OCI-LY7 (cell line): ENCODE results near the gene MCL1. TPM values are rescaled to one million over a fixed set of nuclear protein-coding genes. Genes with fewer than 3 reads are reported as not detected.

Experiments
- BruUV-seq: library from RNA; stranded (reverse); fragments of 400-500 nt; replicated peaks from 2 replicates; lab custom pipeline; 2021; lab: Mats Ljungman, UMichigan
- CTCF ChIA-PET: fragments of 300-600 bp; sonication (Branson Sonifier 250); formaldehyde crosslinking; loops from one replicate; lab custom pipeline; 2022; ENCODE audit warnings: antibody characterized with exemption; ENCODE audit not compliant: unreplicated experiment; lab: Charles Lee
- POLR2A ChIA-PET: fragments of 300-600 bp; sonication (Branson Sonifier 250); formaldehyde crosslinking; loops from one replicate; lab custom pipeline; 2022; ENCODE audit warnings: antibody characterized with exemption; lab: Charles Lee
- DNase-seq: peaks from one replicate; pipeline ENCODE4 v3.0.0-alpha.2; 2015; ENCODE audit warnings: low spot score
- H2AFZ ChIP-seq: fragments of 200-600 bp; sonication (generic), shearing (Covaris generic); 2 replicates; pipeline ENCODE4 v1.6.1; 2014; ENCODE audit warnings: mild to moderate bottlenecking, antibody characterized with exemption, low read length, moderate library complexity
- H3K27ac ChIP-seq: fragments of 200-600 bp; sonication (generic); 2 replicates; pipeline ENCODE4 v1.5.1; 2014; ENCODE audit warnings: mixed run types, low read depth, mild to moderate bottlenecking, moderate library complexity, low read length, inconsistent platforms; ENCODE audit not compliant: poor library complexity, severe bottlenecking
- H3K36me3 ChIP-seq: fragments of 200-600 bp; sonication (generic); 2 replicates; pipeline ENCODE4 v1.6.1; 2014; ENCODE audit warnings: mild to moderate bottlenecking, antibody characterized with exemption, low read length, moderate library complexity, mixed read lengths; ENCODE audit not compliant: insufficient read depth
- H3K4me1 ChIP-seq: fragments of 200-600 bp; sonication (generic); 2 replicates; pipeline ENCODE4 v1.5.1; 2014; ENCODE audit warnings: mild to moderate bottlenecking, low read length; ENCODE audit not compliant: insufficient read depth, poor library complexity, severe bottlenecking
- H3K4me2 ChIP-seq: fragments of 200-600 bp; sonication (generic); 2 replicates; pipeline ENCODE4 v1.6.1; 2014; ENCODE audit warnings: mild to moderate bottlenecking, low read length
- H3K4me3 ChIP-seq: fragments of 200-600 bp; sonication (generic); 2 replicates; pipeline ENCODE4 v1.5.1; 2014; ENCODE audit warnings: mild to moderate bottlenecking, low read depth, low read length; ENCODE audit not compliant: poor library complexity, severe bottlenecking
- H3K79me2 ChIP-seq: fragments of 200-600 bp; sonication (generic); 2 replicates; pipeline ENCODE4 v1.6.1; 2016; ENCODE audit warnings: low read depth, mild to moderate bottlenecking, low read length, moderate library complexity, mixed read lengths; ENCODE audit not compliant: insufficient read depth
- H3K9me2 ChIP-seq: fragments of 200-600 bp; sonication (generic); 2 replicates; pipeline ENCODE4 v1.6.1; 2016; ENCODE audit warnings: mild to moderate bottlenecking, low read length, mixed read lengths; ENCODE audit not compliant: insufficient read depth
- H3K9me3 ChIP-seq: fragments of 200-600 bp; sonication (generic); 2 replicates; pipeline ENCODE4 v1.6.1; 2014; ENCODE audit warnings: mild to moderate bottlenecking, mixed run types, low read length, mixed read lengths
- H4K20me1 ChIP-seq: fragments of 200-600 bp; sonication (generic); 2 replicates; pipeline ENCODE4 v1.6.1; 2014; ENCODE audit warnings: mild to moderate bottlenecking, antibody characterized with exemption, low read length, moderate library complexity, mixed read lengths; ENCODE audit not compliant: insufficient read depth
- EZH2phosphoT487 ChIP-seq: fragments of 200-600 bp; sonication (generic); IDR thresholded peaks from 2 replicates; pipeline ENCODE4 v1.6.1; 2018; ENCODE audit warnings: low read depth, borderline replicate concordance, mild to moderate bottlenecking, mixed run types, antibody characterized with exemption, low read length, moderate library complexity, mixed read lengths
- intact Hi-C: fragments of 100-400 bp; cut with micrococcal nuclease; formaldehyde crosslinking; loops from one replicate; pipeline ENCODE4 v1.10.0; 2022; ENCODE audit not compliant: unreplicated experiment
- total RNA-seq, 2 experiments: library from RNA; depleted of rRNA in 1 of 2; stranded (reverse); fragments of >200 nt in 1 of 2; shearing (Covaris generic) in 1 of 2; gene quantifications; 2 replicates each; pipeline ENCODE4 v1.2.3, GENCODE V29; 2014 to 2022
- TF ChIP-seq, protein P1 (sequence below): fragments of 200-600 bp; sonication (generic); conservative IDR thresholded peaks from 2 replicates; pipeline ENCODE4 v1.5.1; 2014; ENCODE audit warnings: mild to moderate bottlenecking, antibody characterized with exemption, low read length, moderate library complexity, mixed read lengths

Gene MCL1
- total RNA-seq, 2 experiments from 2014 or later: 102 to 157 TPM

DNA sequence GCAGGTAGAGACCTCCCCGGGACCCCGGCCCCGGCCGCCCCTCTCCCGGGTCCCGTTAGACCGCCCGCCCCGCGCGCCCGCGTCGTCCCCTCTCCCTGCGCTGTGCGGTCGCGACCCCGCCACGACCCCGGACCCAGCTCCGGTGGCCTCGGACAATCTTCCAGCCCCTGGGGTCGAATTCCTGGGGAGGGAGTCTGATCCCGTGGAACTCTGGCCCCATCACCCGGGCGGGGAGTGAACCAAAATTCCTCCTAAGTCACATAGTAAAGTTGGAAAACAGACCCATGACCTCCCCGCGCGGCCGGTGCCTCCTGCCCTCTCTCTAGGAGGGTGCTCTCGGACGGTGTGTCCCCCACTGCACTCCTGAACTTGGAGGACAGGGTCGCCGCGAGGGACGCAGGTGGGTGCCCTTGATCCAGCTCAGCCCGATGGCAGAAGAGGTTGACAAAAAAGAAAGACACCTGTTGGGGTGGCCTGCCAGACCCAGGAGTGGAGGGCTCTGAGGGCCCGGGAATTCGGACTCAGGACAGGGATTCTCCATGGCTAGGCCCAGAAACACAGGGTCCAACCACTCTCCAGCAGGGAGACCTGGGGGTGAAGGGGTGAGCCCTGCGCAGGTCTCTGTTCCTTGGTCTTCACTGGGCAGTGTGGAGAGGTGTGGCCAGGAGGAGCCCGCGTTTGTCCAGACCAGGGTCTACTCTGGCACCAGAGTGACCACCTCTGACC lies 29.8 kb downstream of the MCL1 start:
- Histone ChIP-seq H2AFZ (no peak overlapping the region), H3K36me3 (no peaks in the 10 kb centered on the region), H4K20me1 (no peaks in the 10 kb centered on the region), H3K4me2 (peak overlapping the region; percentile 35; the same call in 1 of the 2 replicates), H3K79me2 (no peaks in the 10 kb centered on the region), H3K27ac (no peak overlapping the region), H3K9me3 (no peaks in the 10 kb centered on the region), H3K4me1 (peaks cover 9% of the 10 kb centered on the region), H3K4me3 (no peak overlapping the region), H3K9me2 (no peaks in the 10 kb centered on the region)
- CTCF ChIA-PET: no interaction called here
- POLR2A ChIA-PET: interaction anchor here (1.2 kb wide), 1 partner anchor 11 kb away, joined by 3 read pairs; no protein-coding TSS in a partner anchor
- BruUV-seq: no TSS peak
- intact Hi-C loops: no loop called here
- TF ChIP-seq EZH2phosphoT487: no peak
- TF ChIP-seq, protein P1, sequence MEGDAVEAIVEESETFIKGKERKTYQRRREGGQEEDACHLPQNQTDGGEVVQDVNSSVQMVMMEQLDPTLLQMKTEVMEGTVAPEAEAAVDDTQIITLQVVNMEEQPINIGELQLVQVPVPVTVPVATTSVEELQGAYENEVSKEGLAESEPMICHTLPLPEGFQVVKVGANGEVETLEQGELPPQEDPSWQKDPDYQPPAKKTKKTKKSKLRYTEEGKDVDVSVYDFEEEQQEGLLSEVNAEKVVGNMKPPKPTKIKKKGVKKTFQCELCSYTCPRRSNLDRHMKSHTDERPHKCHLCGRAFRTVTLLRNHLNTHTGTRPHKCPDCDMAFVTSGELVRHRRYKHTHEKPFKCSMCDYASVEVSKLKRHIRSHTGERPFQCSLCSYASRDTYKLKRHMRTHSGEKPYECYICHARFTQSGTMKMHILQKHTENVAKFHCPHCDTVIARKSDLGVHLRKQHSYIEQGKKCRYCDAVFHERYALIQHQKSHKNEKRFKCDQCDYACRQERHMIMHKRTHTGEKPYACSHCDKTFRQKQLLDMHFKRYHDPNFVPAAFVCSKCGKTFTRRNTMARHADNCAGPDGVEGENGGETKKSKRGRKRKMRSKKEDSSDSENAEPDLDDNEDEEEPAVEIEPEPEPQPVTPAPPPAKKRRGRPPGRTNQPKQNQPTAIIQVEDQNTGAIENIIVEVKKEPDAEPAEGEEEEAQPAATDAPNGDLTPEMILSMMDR: no peak
- DNase-seq: no peak

DNA sequence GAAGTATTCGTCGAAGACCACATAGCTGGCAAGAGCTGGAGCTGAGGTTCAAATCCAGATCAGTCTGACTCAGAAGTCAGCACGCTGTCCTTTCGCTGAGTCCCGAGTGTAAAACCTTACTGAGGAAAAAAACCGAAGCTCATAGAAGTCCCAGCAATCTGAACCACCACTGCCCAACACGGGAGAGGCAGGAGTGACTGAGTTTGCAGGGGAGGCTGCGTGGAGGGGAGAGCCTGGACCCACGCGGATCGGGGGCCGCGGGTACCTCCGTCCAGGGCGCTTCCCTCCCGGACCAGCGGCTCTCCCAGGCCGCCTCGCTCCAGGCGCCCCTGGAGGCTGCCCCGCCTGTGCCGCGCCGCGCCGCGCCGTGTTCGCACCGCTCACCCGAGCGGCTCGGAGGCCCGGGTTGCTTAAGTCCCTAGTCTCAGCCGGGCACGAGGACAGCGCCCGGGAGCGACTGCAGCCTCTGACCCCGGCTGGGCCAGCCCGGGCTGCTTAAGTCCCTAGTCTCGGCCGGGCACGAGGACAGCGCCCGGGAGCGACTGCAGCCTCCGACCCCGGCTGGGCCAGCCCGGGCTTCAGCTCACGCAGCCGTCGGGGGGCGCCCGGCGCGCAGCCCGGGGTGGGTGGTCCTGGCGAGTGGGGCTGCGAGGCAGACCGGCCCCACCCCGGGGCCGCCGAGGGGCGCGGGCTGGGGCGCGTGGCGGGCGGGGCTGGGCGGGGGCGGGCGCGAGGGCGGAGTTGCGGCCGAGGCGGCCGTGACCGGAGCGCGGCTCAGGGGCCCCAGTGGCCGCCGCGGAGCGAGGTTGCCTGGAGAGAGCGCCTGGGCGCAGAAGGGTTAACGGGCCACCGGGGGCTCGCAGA lies 30.5 kb downstream of the MCL1 start, which contains the start of gene ADAMTSL4:
ADAMTSL4 (plus strand) TSS at position 777 of the 864 bp plus-strand sequence. CDS start 2,881 bp downstream, outside the sequence.
- no TSS peak for BruUV-seq
- no peaks in the 10 kb centered on the region for H3K9me3 ChIP-seq
- ChIA-PET POLR2A (interaction anchor here (0.5 to 1.2 kb wide), 2 partner anchors 10 to 12 kb away, joined by 3 read pairs; no protein-coding TSS in a partner anchor), CTCF (no interaction called here)
- peaks cover 9% of the 10 kb centered on the region for H3K4me1 ChIP-seq
- peak; percentile 38 for DNase-seq
- intact Hi-C loops: no loop called here
- no peak for TF ChIP-seq EZH2phosphoT487
- TF ChIP-seq, protein P1: 0 out of 2 replicates have a peak, but pooled peaks have one; percentile 38
- no peak within 1 kb of the TSS for H3K27ac ChIP-seq
- no peaks in the 10 kb centered on the region for H4K20me1 ChIP-seq
- H3K36me3 ChIP-seq: no peaks in the 10 kb centered on the region
- peak within 1 kb of the TSS; percentile 65 for H3K4me3 ChIP-seq
- peak within 1 kb of the TSS; percentile 69 for H2AFZ ChIP-seq
- no peaks in the 10 kb centered on the region for H3K9me2 ChIP-seq
- peak within 1 kb of the TSS; percentile 95 for H3K4me2 ChIP-seq
- no peaks in the 10 kb centered on the region for H3K79me2 ChIP-seq
